Measurements from ENCODE around the gene FZD4.

- TF ChIP-seq POLR2A (IDR thresholded peaks at IDR 0.05; ENCODE audit: low read depth, low read length): no peak
- TF ChIP-seq JUN (IDR thresholded peaks at IDR 0.05; ENCODE audit: borderline replicate concordance, insufficient read depth, insufficient read length, low read depth): no peak
- no peak for TF ChIP-seq CTCF (IDR thresholded peaks at IDR 0.05; ENCODE audit: extremely low read depth in 1 of 2, insufficient read depth in 1 of 2, low read depth in 1 of 2, low read length in 2 of 2)
- TF ChIP-seq EZH2 (IDR thresholded peaks at IDR 0.05; ENCODE audit: borderline replicate concordance, low read depth, low read length, severe bottlenecking): no peak
- TF ChIP-seq MAX (IDR thresholded peaks at IDR 0.05; ENCODE audit: insufficient read depth, insufficient read length): no peak
- TF ChIP-seq POLR2AphosphoS5 (IDR thresholded peaks at IDR 0.05; ENCODE audit: insufficient read depth, low read depth, low read length): no peak
- TF ChIP-seq MYC (IDR thresholded peaks at IDR 0.05; ENCODE audit: low read depth, low read length): no peak
- TF ChIP-seq FOS (IDR thresholded peaks at IDR 0.05; ENCODE audit: borderline replicate concordance, insufficient read depth, low read length): no peak
These were observed 49.9 kb downstream of the FZD4 start for GRCh38 chr11:86905252-86905651.
